ENCODE measurements around the gene RPAP3.

The RPAP3 gene

GRCh38 chr12:47742253-47742825 is 36.5 kb upstream of the RPAP3 start:
- DNase-seq: peak; percentile 75

GRCh38 chr12:47741340-47741703 is 35.5 kb upstream of the RPAP3 start:
- peak; percentile 83 for DNase-seq

GRCh38 chr12:47740606-47741339 is 34.9 kb upstream of the RPAP3 start:
- no peak for DNase-seq

- DNase-seq: no peak
Observed at GRCh38 chr12:47739979-47740378, 34.1 kb upstream of the RPAP3 start.

- DNase-seq: no peak
Observed at GRCh38 chr12:47739297-47739696, 33.5 kb upstream of the RPAP3 start.

GRCh38 chr12:47737936-47738594 is 32.2 kb upstream of the RPAP3 start:
- no peak for DNase-seq

GRCh38 chr12:47736877-47737676 is 31.2 kb upstream of the RPAP3 start:
- no peak for DNase-seq

GRCh38 chr12:47736216-47736615 is 30.4 kb upstream of the RPAP3 start:
- no peak for DNase-seq

- DNase-seq: no peak
Observed at GRCh38 chr12:47735649-47736048, 29.8 kb upstream of the RPAP3 start.

- no peak for DNase-seq
Observed at GRCh38 chr12:47734725-47735480, 29.1 kb upstream of the RPAP3 start.

GRCh38 chr12:47733142-47733541 is 27.3 kb upstream of the RPAP3 start:
- no peak for DNase-seq

GRCh38 chr12:47732504-47732903 is 26.7 kb upstream of the RPAP3 start:
- DNase-seq: no peak

- no peak for DNase-seq
Observed at GRCh38 chr12:47731723-47732122, 25.9 kb upstream of the RPAP3 start.

GRCh38 chr12:47730341-47730744 is 24.5 kb upstream of the RPAP3 start:
- no peak for DNase-seq

- DNase-seq: no peak
Observed at GRCh38 chr12:47729233-47729632, 23.4 kb upstream of the RPAP3 start.

- no peak for DNase-seq
Observed at GRCh38 chr12:47725893-47726292, 20.1 kb upstream of the RPAP3 start.

- DNase-seq: no peak
Observed at GRCh38 chr12:47725091-47725772, 19.4 kb upstream of the RPAP3 start, which contains the start of gene ENDOU. TSS of gene ENDOU (minus strand) at chr12:47725490. CDS start at chr12:47725413, 77 bp downstream.

- no peak for DNase-seq
Observed at GRCh38 chr12:47722941-47723631, 17.3 kb upstream of the RPAP3 start.

- no peak for DNase-seq
Observed at GRCh38 chr12:47722136-47722834, 16.5 kb upstream of the RPAP3 start.

GRCh38 chr12:47721431-47721973 is 15.7 kb upstream of the RPAP3 start:
- DNase-seq: peak; percentile 36
